GM19025 (cell line): ENCODE data around the gene HCN4.
"Not testable (repeated sequence)": the region's sequence is repeated elsewhere in the genome, so short reads cannot be mapped to it uniquely, and the experiment has no call there.

Experiments
- ATAC-seq: cut with Tn5 transposase; IDR thresholded peaks from one replicate; pipeline ENCODE4 v1.9.1; 2021; ENCODE audit warnings: mild to moderate bottlenecking, low read depth, moderate library complexity; ENCODE audit not compliant: unreplicated experiment

The HCN4 gene

DNA sequence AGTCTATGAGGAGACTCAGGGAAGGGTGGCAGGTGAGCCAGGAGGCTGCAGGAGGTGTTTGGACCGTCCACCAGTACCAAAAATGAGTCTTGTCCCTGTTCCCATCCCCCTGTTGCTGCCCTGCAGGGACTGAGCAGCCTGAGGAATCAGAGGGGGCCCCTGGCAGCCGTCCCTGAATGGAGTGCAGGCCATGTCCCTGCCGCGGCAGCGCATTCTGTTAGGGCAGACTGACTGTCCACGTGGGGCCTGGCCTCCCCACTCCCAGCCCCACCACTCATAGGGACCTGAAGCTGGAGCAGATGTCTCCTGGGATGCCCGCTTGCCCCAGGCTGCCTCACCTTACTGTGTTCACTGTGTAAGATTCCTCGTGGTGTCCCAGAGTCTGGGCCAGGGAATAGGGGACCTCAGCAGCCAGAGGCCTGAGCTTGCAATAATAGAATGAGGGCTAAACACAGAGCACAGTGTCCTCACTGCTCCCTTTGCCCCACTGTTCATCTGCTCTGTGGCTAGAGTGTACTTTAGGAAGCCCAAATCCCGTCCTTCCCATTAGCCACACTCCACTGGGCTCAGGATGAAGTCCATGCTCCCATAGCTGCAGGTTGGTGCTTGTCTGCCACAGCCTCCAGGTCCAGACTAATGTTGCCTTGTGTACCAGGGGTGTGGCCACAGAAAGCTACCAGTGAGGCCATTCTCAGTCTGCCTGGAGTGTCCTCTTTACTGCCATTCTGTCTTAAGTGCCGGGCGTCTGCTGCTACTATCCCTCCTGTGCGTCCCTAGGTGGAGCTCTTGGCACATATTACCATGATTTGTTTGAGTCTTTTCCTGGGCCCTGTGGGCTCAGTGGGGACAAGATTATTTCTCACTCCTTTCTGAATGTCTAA lies 63.2 kb downstream of the HCN4 start:
- no peak for ATAC-seq

DNA sequence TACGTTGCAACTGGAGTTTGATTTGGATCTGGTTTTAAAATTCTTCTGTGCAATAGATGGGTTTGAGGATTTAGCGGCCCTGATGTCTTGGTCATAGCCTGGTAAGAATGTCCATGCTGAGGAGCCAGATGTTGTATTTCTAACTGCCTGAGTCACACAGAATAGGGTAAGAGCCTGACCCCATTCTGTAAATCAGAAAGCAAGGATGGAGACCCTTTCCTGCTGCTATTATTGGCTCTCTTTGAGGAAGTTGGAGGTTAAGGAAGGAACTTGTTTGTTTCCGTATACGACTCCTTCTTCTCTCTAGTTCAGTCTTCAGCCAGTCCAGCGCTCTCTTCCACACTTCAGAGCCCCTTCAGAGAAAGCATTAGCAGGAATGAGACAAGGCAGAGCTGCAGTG lies 65.1 kb downstream of the HCN4 start:
- no peak for ATAC-seq

DNA sequence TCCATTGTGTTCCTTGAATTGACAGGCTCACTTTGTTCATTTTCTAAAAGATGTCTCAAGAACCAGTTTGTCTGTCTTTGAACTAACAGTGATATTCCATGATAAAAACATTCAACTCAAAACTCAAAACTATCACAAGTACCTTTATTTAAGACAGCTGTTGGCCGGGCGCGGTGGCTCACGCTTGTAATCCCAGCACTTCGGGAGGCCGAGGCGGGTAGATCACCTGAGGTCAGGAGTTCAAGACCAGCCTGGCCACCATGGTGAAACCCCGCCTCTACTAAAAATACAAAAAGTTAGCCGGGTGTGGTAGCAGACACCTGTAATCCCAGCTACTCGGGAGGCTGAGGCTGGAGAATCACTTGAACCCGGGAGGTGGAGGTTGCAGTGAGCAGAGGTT lies 68.5 kb downstream of the HCN4 start:
- not testable (repeated sequence) for ATAC-seq

DNA sequence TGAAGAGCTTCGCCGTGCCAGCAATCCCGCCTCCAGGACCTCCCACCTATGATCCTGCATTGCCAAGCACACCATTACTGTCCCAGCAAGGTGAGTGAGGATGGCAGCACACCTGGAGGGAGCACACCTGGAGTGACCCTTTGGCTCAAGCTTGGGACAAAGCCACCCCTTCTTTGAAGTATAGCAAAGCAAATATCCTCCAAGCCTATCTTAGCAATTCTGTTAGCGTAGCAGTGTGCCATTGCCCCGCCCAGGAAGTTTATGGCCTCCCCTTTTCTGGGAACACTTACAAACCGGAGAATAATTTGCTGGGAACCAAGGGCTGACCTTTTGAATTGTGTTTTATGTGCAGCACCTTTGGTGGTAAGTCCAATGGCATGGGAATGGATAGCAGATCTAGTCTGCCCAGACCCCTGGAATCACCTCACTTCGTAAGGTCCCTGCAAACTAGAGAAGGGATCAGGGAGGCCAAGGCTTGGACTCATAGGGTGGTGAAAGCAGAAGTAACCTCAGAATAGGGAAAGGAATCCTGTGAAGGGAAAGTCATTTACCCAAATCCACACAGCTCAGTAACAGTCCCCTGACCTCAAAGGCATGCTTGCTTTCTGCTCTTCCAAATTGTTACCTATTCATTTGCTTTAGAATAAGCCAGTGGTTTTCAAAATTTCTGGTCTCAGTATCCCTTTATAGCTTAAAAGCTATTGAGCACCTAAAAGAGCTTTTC lies 70.1 kb downstream of the HCN4 start:
- no peak for ATAC-seq

DNA sequence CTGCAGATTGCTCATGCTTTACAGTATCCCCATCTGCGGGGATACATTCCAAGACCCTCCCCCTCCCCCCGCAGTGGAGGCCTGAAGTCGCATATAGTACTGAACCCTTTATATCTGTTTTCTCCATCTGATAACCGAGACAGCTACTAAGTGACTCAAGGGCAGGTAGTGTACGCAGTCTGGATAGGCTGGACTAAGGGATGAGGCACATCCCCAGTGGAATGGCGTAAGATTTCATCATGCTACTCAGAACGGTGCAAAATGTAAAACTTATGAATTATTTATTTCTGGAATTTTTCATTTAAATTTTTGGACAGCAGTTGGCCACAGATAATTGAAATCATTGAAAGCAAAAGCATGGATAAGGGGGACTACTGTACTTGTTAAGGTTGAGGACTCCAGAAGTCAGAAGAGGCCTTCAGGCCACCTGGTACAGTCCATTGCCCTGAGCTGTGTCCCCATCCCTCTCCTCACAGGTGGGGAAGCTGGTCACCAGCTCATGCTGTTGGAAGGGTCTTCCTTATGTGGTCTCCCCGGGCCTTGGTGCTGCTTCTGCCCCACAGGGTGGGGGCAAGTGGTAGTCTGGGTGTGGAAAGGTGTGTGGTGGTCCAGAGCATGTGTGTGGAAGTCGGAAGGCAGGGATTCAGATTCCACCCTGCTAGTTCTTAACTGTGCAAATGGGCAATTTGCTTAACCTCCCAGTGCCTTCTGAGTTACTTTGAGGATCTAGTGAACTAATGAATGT lies 72.0 kb downstream of the HCN4 start:
- ATAC-seq = no peak

DNA sequence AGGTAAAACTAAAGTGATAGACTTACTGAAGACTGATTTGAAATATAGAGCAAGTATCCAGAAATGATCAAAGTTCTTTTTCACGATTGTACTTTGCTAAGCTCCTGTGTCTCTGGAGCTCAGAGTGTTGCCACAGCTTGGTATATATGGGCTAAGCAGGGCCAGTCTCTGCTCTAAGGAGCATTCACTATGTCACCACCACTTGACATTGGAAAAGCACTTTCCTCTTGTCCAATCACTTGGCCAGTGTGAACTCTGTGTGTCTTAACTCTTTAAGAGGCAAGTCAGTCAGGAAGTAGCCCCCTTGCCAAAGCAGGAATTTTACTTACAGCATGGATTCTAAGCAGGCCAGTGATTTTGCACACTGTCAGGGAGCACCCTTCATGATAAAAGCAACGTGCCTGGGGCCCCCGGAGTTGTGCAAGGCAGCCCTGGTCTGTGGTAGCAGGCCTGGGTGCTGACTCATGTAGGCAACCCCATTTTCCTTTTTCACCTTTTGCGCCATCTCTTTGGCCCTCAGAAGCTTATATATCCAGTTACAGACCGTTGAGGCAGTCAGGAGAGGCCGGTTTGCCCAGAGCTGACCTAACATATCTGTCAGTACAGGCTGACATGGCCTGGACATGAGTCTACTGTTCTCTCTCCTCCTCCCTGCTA lies 73.0 kb downstream of the HCN4 start:
- no peak for ATAC-seq

DNA sequence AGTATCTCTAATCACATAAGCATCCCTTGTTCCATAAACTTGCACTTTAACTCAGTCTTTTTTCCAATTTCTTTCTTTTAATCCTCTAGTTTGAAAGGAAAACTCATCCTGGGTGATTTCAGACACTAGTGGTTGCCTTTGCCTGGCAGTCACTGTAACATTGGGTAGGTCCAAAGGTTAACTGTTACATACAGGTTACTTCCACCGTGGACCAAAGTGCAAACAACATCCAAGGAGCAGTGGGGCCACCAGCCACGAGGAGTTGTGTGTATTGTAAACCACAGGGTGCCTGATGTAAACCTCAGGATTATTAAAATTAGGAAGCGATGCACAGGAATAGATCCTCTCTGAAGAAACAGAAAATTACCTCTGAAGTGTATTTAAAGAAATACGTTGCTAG lies 75.0 kb downstream of the HCN4 start:
- no peak for ATAC-seq

DNA sequence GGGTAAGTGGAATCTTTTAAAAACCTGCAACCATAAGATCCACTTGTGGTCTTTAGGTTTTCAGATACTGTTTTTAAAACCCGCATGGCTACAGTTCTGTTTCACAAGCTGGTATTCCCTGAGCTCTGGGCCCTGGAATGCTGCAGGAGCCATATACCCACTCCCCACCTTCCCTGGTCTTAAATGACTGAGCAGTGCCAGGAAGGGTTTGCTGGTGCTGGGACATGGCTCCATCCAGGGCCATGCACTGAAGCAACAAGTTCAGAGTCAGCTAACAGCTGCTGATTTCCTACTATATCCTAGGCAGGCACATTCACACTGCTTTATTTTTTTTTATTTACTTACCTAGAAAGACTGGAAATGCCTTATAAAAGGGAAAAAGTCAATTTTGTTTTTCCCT lies 77.3 kb downstream of the HCN4 start:
- no peak for ATAC-seq

DNA sequence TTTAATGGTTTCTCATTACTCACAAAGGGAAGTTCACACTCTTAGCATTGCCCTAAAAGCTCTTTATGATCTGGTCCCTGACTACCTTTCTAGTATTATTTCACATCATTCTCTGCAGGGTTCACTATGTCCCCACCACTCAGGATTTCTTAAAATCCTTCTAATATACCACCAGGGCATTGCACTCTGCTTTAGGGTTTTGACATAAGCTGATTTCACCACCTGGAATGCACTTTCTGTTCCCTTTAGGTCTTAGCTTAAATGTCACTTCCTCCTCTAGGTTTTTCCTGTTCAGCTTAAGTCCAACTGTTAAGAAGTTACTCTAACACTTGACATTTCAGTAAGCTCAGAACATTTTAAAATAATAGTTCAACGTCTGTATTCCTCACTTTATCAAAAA lies 81.7 kb downstream of the HCN4 start:
- ATAC-seq = no peak

DNA sequence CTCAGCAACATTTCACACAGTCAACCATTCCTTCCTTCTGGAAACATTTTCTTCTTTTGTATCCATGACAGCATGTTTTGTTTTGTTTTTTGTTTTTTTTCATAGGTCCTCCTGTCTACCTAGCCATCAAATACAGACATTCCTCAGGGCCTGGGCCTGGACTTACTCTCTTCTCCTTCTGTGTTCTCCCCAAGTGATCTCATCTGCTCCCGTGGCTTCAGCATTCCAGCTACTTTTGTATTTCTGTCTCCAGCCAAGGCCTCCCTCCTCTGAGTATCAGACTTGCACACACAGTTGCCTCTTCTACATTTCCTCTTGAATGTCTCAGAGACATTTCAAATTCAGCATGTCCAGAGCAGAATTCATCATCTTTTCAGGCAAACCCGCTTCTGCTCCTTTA lies 82.4 kb downstream of the HCN4 start:
- ATAC-seq = no peak

DNA sequence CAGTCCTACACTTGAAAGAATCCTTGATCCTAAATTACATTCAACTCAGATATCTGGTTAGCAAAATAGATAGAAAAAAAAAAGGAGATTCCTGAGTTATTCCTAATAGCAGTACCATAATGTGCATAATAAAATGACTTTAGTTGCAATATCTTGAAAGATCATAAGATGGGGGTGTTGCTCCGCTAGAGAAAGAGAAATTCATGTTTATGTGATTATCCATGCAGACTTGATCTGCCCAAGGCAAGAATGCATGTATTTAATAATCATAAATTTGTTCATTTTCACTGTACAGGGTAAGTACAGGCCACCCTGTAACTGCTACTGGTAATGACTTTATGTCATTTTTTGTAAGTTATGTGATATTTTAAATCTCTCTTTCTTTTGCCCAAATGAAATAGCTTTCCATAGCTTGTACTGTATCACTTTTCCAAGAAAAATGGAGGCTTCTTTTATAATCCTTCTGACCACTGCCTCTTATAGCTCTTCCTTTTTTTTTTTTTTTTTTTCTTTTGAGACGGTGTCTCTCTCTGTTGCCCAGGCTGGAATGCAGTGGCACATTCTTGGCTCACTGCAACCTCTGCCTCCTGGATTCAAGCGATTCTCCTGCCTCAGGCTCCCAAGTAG lies 84.6 kb downstream of the HCN4 start:
- ATAC-seq = no peak

DNA sequence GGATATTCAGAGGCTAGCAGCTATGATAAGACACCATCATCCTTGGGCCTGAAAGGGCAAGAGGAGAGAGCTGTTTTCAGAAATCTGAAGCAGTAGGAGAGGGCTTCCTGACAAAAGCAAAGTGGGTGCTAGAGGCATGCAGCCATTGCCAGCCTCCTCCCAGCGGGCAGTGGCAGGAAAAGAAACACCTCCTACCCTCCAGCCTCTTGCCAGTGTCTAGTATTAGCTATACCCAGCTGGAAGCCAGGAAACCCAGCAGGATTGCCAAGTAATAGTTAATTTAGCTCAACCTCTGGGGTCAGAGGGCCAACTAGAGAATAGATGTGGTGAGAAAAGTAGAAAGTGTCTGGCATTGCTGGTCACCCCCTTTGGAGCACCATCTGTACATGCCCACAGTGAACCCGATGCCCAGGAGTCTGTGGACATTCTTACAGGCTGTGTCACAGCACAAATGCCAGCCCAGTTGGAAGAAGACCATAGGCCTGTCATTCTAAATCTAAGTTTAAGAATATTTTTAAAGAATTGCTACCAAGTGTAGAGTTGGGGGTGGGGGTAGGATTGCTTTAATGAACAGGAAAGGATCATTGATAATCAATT lies 85.3 kb downstream of the HCN4 start:
- ATAC-seq = no peak

DNA sequence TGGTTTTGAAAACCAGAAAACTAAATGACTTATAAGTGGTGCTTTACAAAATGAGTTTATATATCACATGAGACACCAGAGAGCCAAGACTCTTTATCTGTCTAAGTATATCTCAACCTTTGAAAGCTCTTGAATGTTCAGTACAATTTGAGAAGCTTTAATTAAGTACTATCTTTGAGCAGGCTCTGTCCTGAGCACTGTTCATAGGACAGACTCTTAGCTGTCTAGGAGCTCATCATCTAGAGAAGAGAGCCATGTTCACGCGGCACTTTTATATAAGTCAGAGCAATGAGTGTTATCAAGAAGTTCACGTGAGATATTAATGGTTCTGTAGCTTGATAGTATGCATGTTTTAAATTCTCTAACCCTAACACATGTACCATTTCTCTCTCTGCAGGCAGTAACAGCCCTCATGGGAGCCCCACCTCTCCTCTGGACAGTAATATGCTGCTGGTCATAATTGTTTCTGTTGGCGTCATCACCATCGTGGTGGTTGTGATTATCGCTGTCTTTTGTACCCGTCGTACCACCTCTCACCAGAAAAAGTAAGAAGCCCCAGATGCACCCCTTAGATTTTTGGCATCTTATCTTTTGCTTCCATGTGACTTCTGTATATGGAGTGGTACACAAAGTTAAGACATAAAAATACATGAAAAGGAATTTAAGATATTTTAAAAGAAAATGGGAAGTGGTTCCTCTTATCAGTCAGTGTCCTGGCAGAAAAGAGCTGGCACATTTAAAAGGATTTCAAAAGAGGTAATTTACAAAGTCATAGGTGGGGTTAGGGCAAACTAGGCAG lies 86.0 kb downstream of the HCN4 start:
- no peak for ATAC-seq

DNA sequence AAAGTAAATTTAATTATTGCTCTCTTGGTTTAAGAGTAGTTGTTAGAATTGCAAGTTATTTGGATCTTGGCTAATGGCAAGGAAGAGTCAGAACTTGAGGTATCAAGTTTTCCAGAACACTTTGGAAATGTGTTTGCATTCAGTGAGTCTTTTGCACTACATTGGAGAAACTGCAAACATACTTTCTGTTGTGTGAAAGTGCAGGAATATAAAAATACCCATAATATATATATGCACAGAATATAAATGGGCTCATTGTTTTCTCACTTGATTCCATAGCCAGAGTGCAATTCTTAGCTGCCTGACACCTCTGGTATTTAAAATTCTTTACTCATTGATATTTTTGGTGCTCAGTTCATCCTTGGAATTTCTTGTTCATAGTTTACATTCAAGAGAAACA lies 92.9 kb downstream of the HCN4 start:
- ATAC-seq = no peak

DNA sequence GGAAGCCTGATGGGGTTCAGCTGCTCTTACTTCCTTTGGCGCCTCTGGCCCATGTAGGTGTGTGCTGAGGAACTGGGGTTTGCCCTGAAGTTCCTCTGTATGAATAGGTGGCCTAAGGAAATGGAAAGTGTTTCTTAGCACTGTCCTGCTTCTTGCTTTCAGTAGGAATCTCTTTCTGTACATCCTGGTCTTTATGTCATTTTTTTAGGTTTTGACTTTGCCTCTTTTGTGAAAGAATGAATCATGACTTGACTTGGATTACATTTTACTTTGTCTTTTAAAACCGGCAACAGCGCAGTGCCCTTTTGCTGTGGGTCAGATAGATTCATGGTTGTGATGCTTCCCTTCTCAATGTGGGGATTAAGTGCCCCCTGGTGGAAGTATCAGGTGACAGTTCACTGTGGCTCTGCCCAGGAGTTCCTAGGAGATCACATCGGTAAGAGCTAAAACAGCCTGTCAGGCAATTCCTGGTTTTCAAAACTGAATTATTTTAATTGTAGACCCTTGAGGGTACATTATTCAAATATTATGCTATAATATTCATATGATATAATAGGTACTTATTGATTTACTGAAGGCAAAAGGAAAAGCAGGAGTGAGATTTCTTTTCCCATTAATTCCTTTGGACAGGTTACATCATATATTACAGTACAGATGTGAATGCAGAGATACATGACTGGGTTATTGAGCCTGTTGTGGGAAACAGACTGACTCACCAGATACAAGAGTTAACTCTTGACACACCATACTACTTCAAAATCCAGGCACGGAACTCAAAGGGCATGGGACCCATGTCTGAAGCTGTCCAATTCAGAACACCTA lies 95.4 kb downstream of the HCN4 start:
- no peak for ATAC-seq

DNA sequence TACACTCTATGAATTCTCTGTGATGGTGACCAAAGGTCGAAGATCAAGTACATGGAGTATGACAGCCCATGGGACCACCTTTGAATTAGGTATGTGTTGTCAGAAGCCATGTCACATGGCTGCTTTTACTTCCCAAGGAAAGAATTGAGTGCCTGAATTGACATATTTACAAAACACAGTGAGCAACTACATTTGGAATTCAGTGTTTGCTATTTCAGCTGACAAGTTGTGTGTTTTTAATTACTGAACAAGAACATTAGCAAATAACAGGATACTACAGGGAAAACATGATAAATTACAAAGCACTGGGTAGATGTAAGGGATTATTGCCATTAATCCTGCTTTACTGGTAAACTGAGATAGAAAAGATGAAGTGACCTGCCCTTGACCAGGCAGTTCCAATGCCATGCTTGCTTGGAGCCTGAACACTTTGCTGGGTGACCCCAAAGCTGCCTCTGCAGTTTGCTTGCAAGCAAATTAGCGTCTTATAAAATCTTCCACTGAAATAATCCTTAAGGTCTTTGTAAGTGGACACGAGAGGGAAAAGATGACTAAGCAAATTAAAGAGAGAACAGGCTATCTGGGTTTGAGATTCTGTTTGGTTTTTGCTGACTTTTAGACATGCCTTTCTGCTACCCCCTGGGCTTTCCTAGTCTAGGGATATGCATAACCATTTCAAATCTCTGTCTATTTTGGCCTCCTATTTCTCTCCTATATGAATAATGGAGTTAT lies 98.2 kb downstream of the HCN4 start:
- no peak for ATAC-seq
